CD4-positive, CD25-positive, alpha-beta regulatory T cell (primary cell): Measurements from ENCODE around the gene TMPRSS5. TPM values are rescaled to one million over a fixed set of nuclear protein-coding genes. Genes with fewer than 3 reads are reported as not detected.
"Not testable (repeated sequence)": the region's sequence is repeated elsewhere in the genome, so short reads cannot be mapped to it uniquely, and the experiment has no call there.

Experiments
- ATAC-seq, 2 donors: fragments of 150-1000 bp; cut with Tn5 transposase; one replicate each; pipeline ENCODE4 v1.10.0; 2021; ENCODE audit warnings: low read depth in 2 of 2, moderate number of reproducible peaks in 2 of 2, moderate library complexity in 1 of 2
- DNase-seq, 3 donors: peaks; one replicate each; pipeline versions ENCODE4 v3.0.0 to v3.0.0-alpha.2; 2012 to 2022; ENCODE audit warnings: mixed read lengths in 1 of 3
- H3K27ac ChIP-seq: one replicate; pipeline ENCODE4 v1.7.0; 2013; ENCODE audit warnings: mild to moderate bottlenecking, low read length; ENCODE audit not compliant: insufficient read depth, poor library complexity, severe bottlenecking
- H3K27me3 ChIP-seq: one replicate; pipeline ENCODE4 v1.7.0; 2013; ENCODE audit warnings: low read length; ENCODE audit not compliant: control insufficient read depth, insufficient read depth
- H3K36me3 ChIP-seq: one replicate; pipeline ENCODE4 v1.7.0; 2013; ENCODE audit warnings: mild to moderate bottlenecking, low read length, moderate library complexity; ENCODE audit not compliant: control insufficient read depth, insufficient read depth
- H3K4me1 ChIP-seq: 2 replicates; pipeline ENCODE4 v1.7.0; 2013; ENCODE audit warnings: mild to moderate bottlenecking, low read length; ENCODE audit not compliant: insufficient read depth, control insufficient read depth, poor library complexity, severe bottlenecking
- H3K4me3 ChIP-seq: one replicate; pipeline ENCODE4 v1.7.0; 2013; ENCODE audit warnings: low read depth, mild to moderate bottlenecking, low read length, moderate library complexity
- H3K9me3 ChIP-seq, 2 experiments: 1 replicate in 1 of 2; 2 replicates in 1 of 2; pipeline ENCODE4 v1.7.0; 2013; ENCODE audit warnings: low read length in 2 of 2, mild to moderate bottlenecking in 1 of 2, moderate library complexity in 1 of 2; ENCODE audit not compliant: control insufficient read depth in 2 of 2
- H3K27ac Mint-ChIP-seq, 3 donors: one replicate each; pipeline ENCODE4 v1.8.0; 2020 to 2022; ENCODE audit warnings: mild to moderate bottlenecking in 3 of 3, mixed read lengths in 3 of 3, moderate library complexity in 2 of 3
- H3K27me3 Mint-ChIP-seq: one replicate; pipeline ENCODE4 v1.8.0; 2022; ENCODE audit warnings: mild to moderate bottlenecking, mixed read lengths
- H3K36me3 Mint-ChIP-seq: one replicate; pipeline ENCODE4 v1.8.0; 2020; ENCODE audit warnings: mixed read lengths
- H3K4me1 Mint-ChIP-seq, 4 donors: one replicate each; pipeline ENCODE4 v1.8.0; 2020 to 2022; ENCODE audit warnings: mixed read lengths in 4 of 4, mild to moderate bottlenecking in 1 of 4
- H3K4me3 Mint-ChIP-seq, 4 donors: one replicate each; pipeline ENCODE4 v1.8.0; 2020 to 2022; ENCODE audit warnings: mild to moderate bottlenecking in 4 of 4, mixed read lengths in 4 of 4, moderate library complexity in 3 of 4
- H3K9me3 Mint-ChIP-seq, 7 donors: one replicate each; pipeline ENCODE4 v1.8.0; 2020 to 2022; ENCODE audit warnings: mixed read lengths in 7 of 7, mild to moderate bottlenecking in 3 of 7, moderate library complexity in 2 of 7
- polyA plus RNA-seq, 4 donors: library from polyadenylated mRNA; unstranded; fragments of 300-500 nt; fragmentation: Illumina TruSeq; gene quantifications; one replicate each; pipeline ENCODE4 v1.2.3, GENCODE V29; 2021
- total RNA-seq: library from RNA; stranded (reverse); gene quantifications from one replicate; pipeline ENCODE4 v1.2.3, GENCODE V29; 2022

Gene TMPRSS5
- total and polyA plus RNA-seq, 5 donors from 2014 or later, result 0.08 to 0.74 TPM; not detected in 3

DNA sequence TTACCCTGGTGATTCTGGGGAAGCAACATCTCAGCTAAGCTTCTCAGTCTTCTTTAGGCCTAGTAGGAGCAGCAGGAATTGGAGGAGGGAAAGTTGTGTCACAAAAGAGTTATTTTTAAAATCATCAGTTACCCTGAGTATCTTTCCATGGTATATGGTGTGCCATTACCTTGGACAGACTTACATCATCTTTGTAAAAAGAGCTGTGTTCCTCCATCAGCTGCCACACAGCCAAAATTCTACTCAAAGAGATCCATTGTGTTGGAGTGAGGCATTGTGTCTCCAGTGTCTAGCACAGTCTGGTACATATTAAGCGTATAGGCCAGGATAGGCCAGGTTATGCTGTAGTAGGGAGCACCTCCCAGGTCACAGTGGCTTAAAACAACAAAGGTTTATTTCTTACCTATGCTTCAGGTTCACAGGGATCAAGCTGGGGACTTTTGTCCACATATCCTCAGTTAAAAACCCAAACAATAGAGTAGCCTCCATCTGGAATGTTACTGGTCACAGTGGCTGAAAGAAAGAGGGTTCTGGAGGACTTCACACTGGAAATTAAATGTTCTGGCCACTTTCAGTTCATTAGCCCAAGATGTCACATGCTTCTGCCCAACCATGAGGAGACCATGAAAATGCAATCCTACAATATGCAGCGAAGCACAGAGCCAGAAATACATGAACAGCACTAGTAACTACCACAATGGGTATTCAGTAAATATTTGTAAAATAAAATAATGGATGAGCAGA lies 9.9 kb upstream of the TMPRSS5 start:
- Histone ChIP-seq H3K27ac (no peak overlapping the region), H3K9me3 (no peaks in the 10 kb centered on the region), H3K4me1 (no peaks in the 10 kb centered on the region), H3K27me3 (no peaks in the 10 kb centered on the region), H3K4me3 (no peak overlapping the region), H3K36me3 (no peaks in the 10 kb centered on the region)
- H3K9me3 Mint-ChIP-seq, result peaks cover 0 to 8% (median 0%) of the 10 kb centered on the region in 7 donors
- peaks cover 45% of the 10 kb centered on the region for H3K36me3 Mint-ChIP-seq
- ATAC-seq (no peak), DNase-seq (no peak)
- no peak overlapping the region for H3K4me3 Mint-ChIP-seq
- H3K27ac Mint-ChIP-seq, result no peak overlapping the region
- no peaks in the 10 kb centered on the region for H3K4me1 Mint-ChIP-seq
- H3K27me3 Mint-ChIP-seq, result no peaks in the 10 kb centered on the region

DNA sequence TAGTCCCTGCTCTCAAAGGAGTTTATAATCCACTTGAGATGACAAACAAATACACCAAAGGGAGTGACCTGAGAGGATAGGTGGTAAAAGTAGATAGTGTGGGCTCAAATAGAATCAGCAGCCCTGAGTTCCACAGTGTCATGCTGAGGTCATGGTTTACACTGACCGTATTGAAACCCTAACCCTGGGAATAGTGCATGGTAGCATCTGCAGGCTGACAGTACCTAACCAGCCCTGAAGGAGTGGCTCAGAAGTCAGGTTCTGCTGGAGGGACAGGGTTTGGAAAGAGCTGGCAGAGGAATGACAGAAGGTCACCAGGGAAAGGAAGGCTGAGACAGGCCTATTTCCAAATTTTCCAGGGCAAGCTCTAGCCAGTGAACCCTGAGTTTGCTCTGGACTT lies 9.2 kb upstream of the TMPRSS5 start:
- H3K27ac Mint-ChIP-seq, result no peak overlapping the region
- H3K4me1 Mint-ChIP-seq, result no peaks in the 10 kb centered on the region
- no peaks in the 10 kb centered on the region for H3K27me3 Mint-ChIP-seq
- no peaks in the 10 kb centered on the region for H3K4me1 ChIP-seq
- no peaks in the 10 kb centered on the region for H3K9me3 ChIP-seq
- no peak overlapping the region for H3K27ac ChIP-seq
- ATAC-seq (no peak), DNase-seq (no peak)
- H3K36me3 ChIP-seq, result no peaks in the 10 kb centered on the region
- no peaks in the 10 kb centered on the region for H3K27me3 ChIP-seq
- no peak overlapping the region for H3K4me3 Mint-ChIP-seq
- no peak overlapping the region for H3K4me3 ChIP-seq
- peaks cover 0 to 8% (median 0%) of the 10 kb centered on the region in 7 donors for H3K9me3 Mint-ChIP-seq
- peaks cover 40% of the 10 kb centered on the region for H3K36me3 Mint-ChIP-seq

DNA sequence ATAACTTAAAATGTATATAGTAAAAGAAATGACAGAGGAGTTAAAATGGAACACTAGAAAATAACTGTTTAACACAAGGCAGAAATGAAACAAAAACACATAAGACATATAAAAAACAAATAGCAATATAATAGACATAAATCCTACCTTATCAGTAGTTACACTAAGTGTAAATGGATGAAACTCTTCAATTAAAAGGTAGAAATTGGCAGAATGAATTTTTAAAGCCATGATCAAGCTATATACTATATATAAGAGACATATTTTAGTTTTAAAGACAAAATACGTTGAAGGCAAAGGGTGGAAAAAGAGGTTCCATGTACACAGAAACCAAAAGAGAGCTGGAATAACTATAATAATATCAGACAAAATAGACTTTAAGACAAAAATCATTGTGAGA lies 4.9 kb upstream of the TMPRSS5 start:
- no peak overlapping the region for H3K27ac Mint-ChIP-seq
- ATAC-seq (no peak), DNase-seq (no peak)
- H3K36me3 ChIP-seq, result no peaks in the 10 kb centered on the region
- no peak overlapping the region for H3K4me3 Mint-ChIP-seq
- H3K4me1 ChIP-seq, result no peaks in the 10 kb centered on the region
- no peaks in the 10 kb centered on the region for H3K4me1 Mint-ChIP-seq
- peaks cover 11 to 14% of the 10 kb centered on the region in 2 experiments for H3K9me3 ChIP-seq
- no peak overlapping the region for H3K4me3 ChIP-seq
- no peak overlapping the region for H3K27ac ChIP-seq
- no peaks in the 10 kb centered on the region for H3K27me3 ChIP-seq
- peaks cover 19% of the 10 kb centered on the region for H3K36me3 Mint-ChIP-seq
- no peaks in the 10 kb centered on the region for H3K27me3 Mint-ChIP-seq
- peaks cover 1 to 27% (median 10%) of the 10 kb centered on the region in 7 donors for H3K9me3 Mint-ChIP-seq

DNA sequence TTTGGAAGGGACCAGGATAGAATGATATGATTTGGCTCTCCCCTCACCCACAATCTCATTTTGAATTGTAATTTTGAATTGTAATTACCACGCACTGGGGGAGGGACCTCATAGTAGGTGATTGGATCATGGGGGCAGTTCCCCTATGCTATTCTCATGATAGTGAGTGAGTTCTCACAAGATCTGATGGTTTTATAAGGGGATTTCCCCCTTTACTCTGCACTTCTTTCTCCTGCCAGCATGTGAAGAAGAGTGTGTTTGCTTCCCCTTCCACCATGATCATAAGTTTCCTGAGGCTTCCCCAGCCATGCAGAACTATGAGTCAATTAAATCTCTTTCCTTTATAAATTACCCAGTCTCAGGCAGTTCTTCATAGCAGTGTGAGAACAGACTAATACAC lies 2.6 kb downstream of the TMPRSS5 start:
- peaks cover 11% of the 10 kb centered on the region for H3K36me3 Mint-ChIP-seq
- H3K9me3 ChIP-seq, H3K27me3 ChIP-seq, H3K27ac Mint-ChIP-seq, DNase-seq, H3K4me3 Mint-ChIP-seq, H3K4me3 ChIP-seq, ATAC-seq, H3K4me1 Mint-ChIP-seq, H3K27ac ChIP-seq, H3K36me3 ChIP-seq, H3K4me1 ChIP-seq, H3K27me3 Mint-ChIP-seq: not testable (repeated sequence)
- peaks cover 0 to 18% (median 9%) of the 10 kb centered on the region in 7 donors for H3K9me3 Mint-ChIP-seq

DNA sequence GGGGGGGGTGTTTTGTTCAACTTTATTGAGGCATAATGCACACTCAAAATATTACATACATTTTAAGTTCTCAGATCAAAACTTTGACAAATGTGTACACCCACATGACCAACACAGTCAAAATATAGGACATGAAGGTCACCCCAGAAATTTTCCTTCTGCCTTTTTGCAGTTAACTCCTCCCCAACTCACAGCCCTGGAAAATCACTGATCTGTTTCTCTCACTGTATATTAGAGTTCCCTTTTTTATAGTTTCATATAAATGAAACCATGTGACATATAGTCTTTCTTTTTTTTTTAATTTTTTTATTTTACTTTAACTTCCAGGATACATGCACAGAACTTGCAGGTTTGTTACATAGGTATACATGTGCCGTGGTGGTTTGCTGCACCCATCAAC lies 4.6 kb downstream of the TMPRSS5 start:
- ATAC-seq, result no peak
- Mint-ChIP-seq H3K4me3 (no peak overlapping the region), H3K36me3 (peaks cover 6% of the 10 kb centered on the region), H3K27ac (no peak overlapping the region), H3K9me3 (peaks cover 0 to 9% (median 3%) of the 10 kb centered on the region in 7 donors), H3K4me1 (peaks cover 0 to 3% (median 0%) of the 10 kb centered on the region in 4 donors), H3K27me3 (no peaks in the 10 kb centered on the region)
- no peaks in the 10 kb centered on the region for H3K36me3 ChIP-seq
- DNase-seq, result no peak
- no peaks in the 10 kb centered on the region for H3K4me1 ChIP-seq
- H3K4me3 ChIP-seq, result no peak overlapping the region
- H3K9me3 ChIP-seq, result no peaks in the 10 kb centered on the region
- no peak overlapping the region for H3K27ac ChIP-seq
- no peaks in the 10 kb centered on the region for H3K27me3 ChIP-seq

DNA sequence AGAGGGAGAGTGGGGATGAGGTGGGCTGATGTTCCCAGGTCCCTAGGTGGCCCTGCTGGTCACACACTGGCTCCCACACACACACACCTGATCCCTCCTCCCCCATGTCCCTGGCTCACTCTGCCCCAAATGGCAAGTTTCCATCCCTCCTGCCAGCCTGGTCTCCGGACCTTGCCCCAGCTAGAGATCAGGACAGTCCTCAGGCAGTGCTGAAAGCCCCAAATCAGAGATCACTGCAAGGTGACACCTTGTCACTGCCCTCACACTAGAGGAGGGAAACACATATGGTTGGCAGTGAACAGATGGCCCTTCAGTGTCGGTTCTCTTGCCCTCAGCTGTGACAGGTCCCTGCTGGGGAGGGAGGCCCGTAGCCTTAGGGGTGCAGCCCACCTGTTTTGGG lies 7.6 kb downstream of the TMPRSS5 start:
- Histone ChIP-seq H3K4me3 (no peak overlapping the region), H3K36me3 (no peaks in the 10 kb centered on the region), H3K4me1 (no peaks in the 10 kb centered on the region), H3K9me3 (no peaks in the 10 kb centered on the region), H3K27me3 (no peaks in the 10 kb centered on the region), H3K27ac (no peak overlapping the region)
- no peak for ATAC-seq
- no peak for DNase-seq
- Mint-ChIP-seq H3K27ac (no peak overlapping the region), H3K27me3 (no peaks in the 10 kb centered on the region), H3K9me3 (peaks cover 0 to 4% (median 0%) of the 10 kb centered on the region in 7 donors), H3K36me3 (peaks cover 10% of the 10 kb centered on the region), H3K4me1 (peaks cover 0 to 3% (median 0%) of the 10 kb centered on the region in 4 donors), H3K4me3 (no peak overlapping the region)

DNA sequence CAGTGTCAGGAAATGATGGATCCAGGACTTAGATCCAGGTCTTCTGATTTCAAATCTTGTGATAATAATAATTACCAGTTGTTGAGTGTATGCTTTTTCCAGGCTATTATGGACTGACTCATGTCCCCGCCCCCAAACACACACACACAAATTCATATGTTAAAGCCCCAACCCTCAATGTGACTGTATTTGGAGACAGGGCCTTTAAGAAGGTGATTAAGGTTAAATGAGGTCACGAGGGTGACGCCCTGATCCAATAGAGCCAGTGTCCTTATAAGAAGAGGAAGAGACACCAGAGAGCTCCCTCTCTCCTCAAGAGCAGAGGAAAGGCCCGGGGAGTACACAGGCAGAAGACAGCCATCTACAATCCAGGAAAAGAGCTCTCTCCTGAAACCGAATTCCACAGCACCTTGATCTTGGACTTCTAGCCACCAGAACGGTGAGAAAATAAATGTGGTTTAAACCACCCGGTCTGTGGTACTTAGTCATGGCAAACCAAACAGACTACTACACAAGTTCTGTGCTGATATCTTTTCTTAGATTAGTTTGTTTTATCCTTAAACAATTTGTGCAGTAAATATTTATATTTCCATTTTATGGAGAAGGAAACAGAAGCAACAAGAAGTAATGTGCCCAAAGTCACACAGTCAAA lies 8.2 kb downstream of the TMPRSS5 start:
- Histone ChIP-seq H3K9me3 (no peaks in the 10 kb centered on the region), H3K27ac (no peak overlapping the region), H3K4me3 (no peak overlapping the region), H3K36me3 (no peaks in the 10 kb centered on the region), H3K4me1 (no peaks in the 10 kb centered on the region), H3K27me3 (no peaks in the 10 kb centered on the region)
- Mint-ChIP-seq H3K27ac (no peak overlapping the region), H3K36me3 (peaks cover 13% of the 10 kb centered on the region), H3K4me1 (peaks cover 0 to 3% (median 0%) of the 10 kb centered on the region in 4 donors), H3K27me3 (no peaks in the 10 kb centered on the region), H3K9me3 (peaks cover 0 to 4% (median 0%) of the 10 kb centered on the region in 7 donors), H3K4me3 (no peak overlapping the region)
- DNase-seq (no peak), ATAC-seq (no peak)

DNA sequence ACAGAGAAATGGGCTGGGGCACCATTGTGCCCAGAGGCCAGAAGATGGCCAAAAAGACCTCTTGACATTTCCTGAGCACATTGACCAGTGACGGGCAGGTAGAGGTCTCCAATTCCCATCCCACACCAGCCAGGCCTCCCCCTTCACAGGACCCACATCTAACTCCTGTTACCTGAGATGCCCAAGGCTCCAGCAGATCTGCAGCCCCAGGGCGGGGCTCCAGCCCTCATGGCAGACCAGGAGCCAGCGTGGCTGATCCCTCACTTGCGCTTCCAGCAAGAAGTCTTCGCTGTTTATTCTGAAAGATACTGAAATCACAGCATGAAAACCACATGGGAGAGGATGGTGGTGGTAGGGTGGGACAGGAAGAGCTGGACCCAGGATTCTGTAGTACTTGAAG lies 9.0 kb downstream of the TMPRSS5 start:
- H3K36me3 ChIP-seq, result no peaks in the 10 kb centered on the region
- no peaks in the 10 kb centered on the region for H3K27me3 ChIP-seq
- ATAC-seq (no peak), DNase-seq (no peak)
- no peak overlapping the region for H3K4me3 ChIP-seq
- Mint-ChIP-seq H3K4me1 (peaks cover 0 to 3% (median 0%) of the 10 kb centered on the region in 4 donors), H3K27ac (no peak overlapping the region), H3K36me3 (peaks cover 13% of the 10 kb centered on the region), H3K9me3 (peaks cover 0 to 4% (median 0%) of the 10 kb centered on the region in 7 donors), H3K27me3 (no peaks in the 10 kb centered on the region), H3K4me3 (no peak overlapping the region)
- H3K27ac ChIP-seq, result no peak overlapping the region
- no peaks in the 10 kb centered on the region for H3K9me3 ChIP-seq
- H3K4me1 ChIP-seq, result no peaks in the 10 kb centered on the region
